IPS-NIHi11 (cell line): ENCODE results near the gene DCC.

Source experiments
- DNase-seq: peaks from one replicate; pipeline ENCODE4 v3.0.0; 2012; ENCODE audit warnings: mixed read lengths, low spot score

Gene DCC

GRCh38 chr18:52700116-52700515, 360.1 kb downstream of the DCC start:
- DNase-seq: no peak

- no peak for DNase-seq
Measured at GRCh38 chr18:52700816-52701215, 360.8 kb downstream of the DCC start.

GRCh38 chr18:52701219-52701935, 361.4 kb downstream of the DCC start:
- no peak for DNase-seq

GRCh38 chr18:52715421-52715820, 375.4 kb downstream of the DCC start:
- DNase-seq: no peak

- DNase-seq: no peak
Measured at GRCh38 chr18:52715991-52716390, 376.0 kb downstream of the DCC start.

- DNase-seq: no peak
Measured at GRCh38 chr18:52716973-52717372, 377.0 kb downstream of the DCC start.

GRCh38 chr18:52722904-52723303, 382.9 kb downstream of the DCC start:
- no peak for DNase-seq

GRCh38 chr18:52723550-52723970, 383.6 kb downstream of the DCC start:
- DNase-seq: no peak

- no peak for DNase-seq
Measured at GRCh38 chr18:52730972-52731619, 391.1 kb downstream of the DCC start.

- no peak for DNase-seq
Measured at GRCh38 chr18:52738946-52739345, 398.9 kb downstream of the DCC start.

GRCh38 chr18:52746986-52747385, 407.0 kb downstream of the DCC start:
- no peak for DNase-seq

- no peak for DNase-seq
Measured at GRCh38 chr18:52747869-52748268, 407.9 kb downstream of the DCC start.

GRCh38 chr18:52748343-52748742, 408.3 kb downstream of the DCC start:
- no peak for DNase-seq

- no peak for DNase-seq
Measured at GRCh38 chr18:52749542-52749941, 409.5 kb downstream of the DCC start.

GRCh38 chr18:52750995-52751394, 411.0 kb downstream of the DCC start:
- DNase-seq: no peak

- DNase-seq: no peak
Measured at GRCh38 chr18:52764316-52764715, 424.3 kb downstream of the DCC start.

GRCh38 chr18:52766002-52766545, 426.1 kb downstream of the DCC start:
- no peak for DNase-seq

- DNase-seq: no peak
Measured at GRCh38 chr18:52781113-52781512, 441.1 kb downstream of the DCC start.

GRCh38 chr18:52791321-52791720, 451.3 kb downstream of the DCC start:
- DNase-seq: no peak

- no peak for DNase-seq
Measured at GRCh38 chr18:52812834-52813233, 472.8 kb downstream of the DCC start.

GRCh38 chr18:52813635-52814416, 473.8 kb downstream of the DCC start:
- no peak for DNase-seq

GRCh38 chr18:52815651-52816050, 475.7 kb downstream of the DCC start:
- DNase-seq: no peak

GRCh38 chr18:52816121-52816520, 476.1 kb downstream of the DCC start:
- DNase-seq: no peak
